ENCODE results near the gene ATP2B2.
A peak's percentile ranks its signal among the peaks of the same experiment; 100 is the strongest.

Gene ATP2B2

DNA sequence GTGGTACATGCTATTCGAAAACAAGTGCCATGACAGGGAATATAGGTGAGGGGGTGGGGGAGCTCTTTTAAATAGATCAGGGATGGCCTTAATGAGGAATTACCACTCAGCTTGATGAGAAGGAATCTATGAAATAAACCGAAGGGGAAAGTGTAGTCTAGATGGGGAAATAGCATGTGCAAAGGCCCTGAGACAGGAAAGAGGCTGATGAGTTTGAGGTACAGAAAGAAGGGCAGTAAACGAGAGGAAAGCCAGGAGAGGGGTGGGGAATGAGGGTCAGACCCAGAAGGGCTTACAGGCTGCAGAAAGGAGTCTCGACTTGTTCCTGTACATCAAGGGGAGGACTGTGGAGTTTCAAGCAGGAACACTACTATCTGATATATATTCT, 12.2 kb downstream of the ATP2B2 start:
- DNase-seq: no peak

DNA sequence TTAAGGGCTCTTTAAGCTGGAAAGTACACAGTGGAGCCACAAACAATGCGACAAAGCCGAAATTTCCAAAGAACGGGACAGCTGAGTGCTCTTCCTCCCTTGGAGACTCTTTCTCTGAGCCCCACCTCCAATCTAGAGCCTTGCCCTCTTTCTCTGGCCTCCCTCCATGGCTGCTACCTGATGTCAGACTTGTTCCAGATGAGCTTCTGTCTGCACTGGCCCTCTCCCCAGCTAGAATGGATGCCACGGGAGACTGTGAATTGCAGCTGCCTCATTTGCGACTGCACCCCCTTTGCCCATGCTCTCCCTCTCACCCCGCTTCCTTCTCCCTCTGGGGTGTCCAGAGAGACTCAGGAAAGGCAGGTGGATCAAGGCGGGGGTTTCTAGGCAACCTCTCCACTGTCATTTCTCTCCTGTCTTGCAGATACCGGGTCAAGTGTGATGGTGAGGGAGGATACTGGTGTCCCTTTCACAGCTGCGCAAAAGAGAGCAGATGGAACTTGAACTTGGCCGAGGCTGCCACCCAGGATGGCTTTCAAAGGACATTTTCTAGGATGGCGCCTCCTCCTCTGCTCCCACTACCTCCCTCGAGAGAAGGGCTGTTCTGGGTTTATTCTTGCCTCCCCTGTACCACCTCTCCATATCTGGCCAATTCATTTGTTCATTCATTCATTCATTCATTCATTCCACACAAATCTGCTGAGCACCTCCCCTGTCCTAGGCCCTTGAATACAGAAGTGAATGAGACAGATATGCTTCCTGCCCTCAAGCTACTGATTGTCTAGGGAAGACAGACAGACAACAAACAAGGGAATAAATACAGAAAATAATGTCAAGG, 12.8 kb downstream of the ATP2B2 start:
- no peak for DNase-seq

DNA sequence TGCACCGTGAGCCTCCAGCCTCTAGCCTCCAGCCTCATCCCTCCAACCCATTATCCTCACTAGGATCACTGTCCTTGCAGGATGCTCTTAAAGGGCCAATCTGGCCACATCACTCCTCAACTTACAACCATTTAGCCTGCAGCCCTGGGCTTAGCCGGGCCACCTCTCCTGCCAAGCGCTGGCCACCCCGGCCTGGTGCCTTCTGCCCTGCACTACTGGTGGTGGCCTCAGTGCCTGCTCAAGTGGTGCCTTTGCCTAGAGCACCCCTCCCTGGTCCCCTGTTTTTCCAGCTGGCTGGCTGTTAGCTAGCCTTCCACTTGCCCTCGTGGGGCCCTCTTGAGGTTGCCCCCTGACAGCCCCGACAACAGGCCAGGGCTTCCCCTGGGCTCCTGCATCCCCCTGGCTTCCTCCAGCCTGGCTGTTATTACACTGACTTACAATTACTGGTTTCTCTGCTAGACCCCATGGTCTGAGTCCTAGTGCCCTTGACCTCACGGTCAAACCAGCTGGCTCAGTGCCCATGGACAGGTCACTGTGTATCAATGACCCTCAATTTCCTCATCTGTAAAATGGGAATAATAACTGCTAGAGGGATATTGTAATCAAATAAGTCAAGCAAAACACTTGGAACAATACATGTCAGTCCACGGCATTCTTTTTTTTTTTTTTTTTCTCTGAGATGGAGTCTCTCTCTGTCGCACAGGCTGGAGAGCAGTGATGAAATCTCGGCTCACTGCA, 15.5 kb downstream of the ATP2B2 start:
- no peak for DNase-seq

GRCh38 chr3:10487988-10488633, 17.3 kb downstream of the ATP2B2 start:
- no peak for DNase-seq

GRCh38 chr3:10485806-10486205, 19.6 kb downstream of the ATP2B2 start:
- no peak for DNase-seq

DNA sequence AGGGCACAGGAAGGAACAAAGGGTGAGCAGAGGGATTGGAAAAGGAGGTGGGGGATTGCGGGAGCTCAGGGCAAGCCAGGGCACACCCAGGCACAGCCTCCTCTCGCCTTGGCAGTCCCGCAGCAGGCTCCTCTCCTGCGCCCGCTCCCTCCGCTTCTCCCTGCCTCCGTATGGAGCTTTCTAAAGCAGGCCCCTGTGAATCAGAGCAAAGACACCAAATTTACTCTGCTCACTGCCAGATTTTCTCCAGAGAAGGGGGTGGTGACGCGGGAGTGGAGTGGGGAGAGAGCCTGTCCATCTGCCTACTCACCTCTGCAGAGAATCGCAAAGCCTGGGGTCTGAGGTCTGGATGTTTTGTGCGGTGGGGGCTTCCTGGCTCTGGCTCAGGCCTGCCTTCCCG, 20.0 kb downstream of the ATP2B2 start:
- no peak for DNase-seq

DNA sequence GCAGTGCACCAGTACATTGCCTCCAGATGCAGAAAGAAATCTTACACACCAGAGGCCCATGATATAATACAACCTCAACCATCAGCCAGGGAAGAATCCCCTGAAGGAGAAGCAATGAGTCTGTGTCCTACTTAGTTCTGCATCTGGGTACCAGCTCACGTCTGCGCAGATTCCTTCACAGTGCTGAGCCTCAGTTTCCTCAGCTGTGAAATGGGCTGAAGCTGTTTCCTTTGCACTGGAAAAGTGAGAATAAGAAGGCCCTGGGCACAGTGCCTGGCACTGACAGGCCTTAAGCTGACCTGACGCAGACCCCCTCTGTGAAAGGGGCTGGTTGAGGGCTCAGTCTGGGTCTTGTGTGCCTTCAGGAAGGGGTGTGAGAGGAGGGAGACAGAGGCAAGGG, 20.7 kb downstream of the ATP2B2 start:
- no peak for DNase-seq

GRCh38 chr3:10483686-10484345, 21.6 kb downstream of the ATP2B2 start:
- DNase-seq: no peak

DNA sequence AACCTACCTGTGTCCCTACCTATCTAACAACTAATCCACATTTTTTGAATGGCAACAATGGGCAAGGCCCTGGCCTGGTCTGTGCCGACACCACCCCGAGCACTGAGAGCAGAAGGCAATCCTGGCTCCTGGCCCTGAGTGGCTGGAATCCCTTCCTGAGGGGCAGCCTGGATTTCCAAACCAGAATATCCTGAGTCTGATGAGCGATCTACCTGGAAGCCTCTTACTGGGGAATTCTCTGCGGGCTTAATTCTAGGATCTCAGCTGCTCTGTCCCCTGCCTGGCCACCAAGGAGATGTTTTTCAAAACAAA, 22.1 kb downstream of the ATP2B2 start:
- DNase-seq: no peak

- DNase-seq: no peak
These were observed 22.6 kb downstream of the ATP2B2 start for GRCh38 chr3:10482631-10483363.

- DNase-seq: no peak
These were observed 24.5 kb downstream of the ATP2B2 start for GRCh38 chr3:10480871-10481378.

GRCh38 chr3:10479311-10479710, 26.1 kb downstream of the ATP2B2 start:
- DNase-seq: no peak

DNA sequence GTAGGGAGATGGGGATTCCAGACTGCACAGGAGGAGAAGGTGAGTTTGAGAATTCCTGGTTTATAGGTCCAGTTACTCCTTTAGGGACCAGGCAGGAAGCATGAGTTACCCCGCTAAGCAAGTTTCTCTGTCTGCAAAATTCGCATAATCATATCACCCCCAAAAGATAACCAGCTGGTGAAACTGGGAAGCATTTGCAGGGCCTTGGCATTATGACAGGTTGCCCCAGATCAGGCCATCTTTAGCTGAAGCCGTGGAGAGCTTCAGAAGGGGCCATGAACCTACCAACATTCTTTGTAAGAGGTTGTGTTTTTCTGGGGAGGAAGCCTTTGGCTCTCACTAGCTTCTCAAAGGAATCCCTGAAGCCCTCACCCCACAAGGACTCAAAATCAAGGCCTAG, 29.4 kb downstream of the ATP2B2 start:
- DNase-seq: no peak

- no peak for DNase-seq
These were observed 30.5 kb downstream of the ATP2B2 start for GRCh38 chr3:10474847-10475246.

- no peak for DNase-seq
These were observed 31.1 kb downstream of the ATP2B2 start for GRCh38 chr3:10474275-10474646.

DNA sequence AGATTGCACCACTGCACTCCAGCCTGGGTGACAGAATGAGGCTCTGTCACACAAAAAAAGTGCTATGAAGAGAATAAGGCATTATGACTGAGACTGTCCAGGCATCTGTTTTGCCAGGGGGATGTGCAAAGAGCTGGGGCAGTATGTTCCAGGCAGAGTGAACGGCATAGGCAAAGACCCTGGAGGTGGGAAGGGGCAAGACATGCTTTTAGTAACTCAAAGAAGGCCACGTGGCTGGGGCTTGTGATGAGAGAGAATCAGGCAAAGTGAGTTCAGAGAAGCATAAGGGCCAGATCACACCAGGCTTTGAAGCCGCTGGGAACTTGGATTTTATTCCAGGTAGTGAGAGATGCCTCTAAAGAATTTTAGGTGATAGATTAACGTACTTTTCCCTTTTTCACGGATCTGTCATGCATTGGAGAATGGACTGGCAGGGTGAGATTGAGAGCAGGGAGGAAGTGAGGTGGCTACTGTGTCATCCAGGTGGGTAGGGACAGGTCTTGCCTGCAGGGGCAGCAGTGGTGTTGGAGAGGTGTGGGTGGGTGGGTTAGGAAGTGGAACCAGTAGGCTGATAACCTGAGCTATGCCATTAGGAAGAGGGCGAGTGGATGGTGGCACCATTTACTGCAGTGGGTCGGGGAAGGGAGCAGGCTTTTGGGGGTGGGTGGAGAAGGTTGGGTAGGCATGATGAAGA, 31.7 kb downstream of the ATP2B2 start:
- no peak for DNase-seq

DNA sequence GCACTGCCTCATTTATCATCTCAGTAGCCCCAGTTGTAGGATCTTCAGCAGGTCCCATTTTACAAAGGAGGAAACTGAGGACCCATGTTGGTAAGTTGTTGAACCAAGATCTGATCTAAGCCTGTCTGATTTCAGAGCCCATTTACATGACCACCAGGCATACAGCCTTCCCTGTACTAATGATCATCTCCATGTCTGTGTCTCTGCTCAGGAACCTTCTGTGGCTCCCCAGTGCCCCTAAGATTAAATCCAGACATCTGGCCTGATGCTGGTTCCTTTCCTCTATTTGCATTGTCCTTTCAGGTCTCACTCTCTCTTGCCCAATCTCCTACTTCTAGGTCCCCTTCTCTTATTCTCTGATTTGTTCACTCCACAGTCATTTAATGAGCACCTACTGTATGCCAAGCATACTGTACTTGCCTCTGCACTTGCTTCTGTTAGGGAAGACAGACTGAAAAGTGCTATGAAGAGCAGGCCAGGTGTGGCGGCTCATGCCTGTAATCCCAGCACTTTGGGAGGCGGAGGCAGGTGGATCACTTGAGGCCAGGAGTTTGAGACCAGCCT, 32.4 kb downstream of the ATP2B2 start:
- DNase-seq: no peak

DNA sequence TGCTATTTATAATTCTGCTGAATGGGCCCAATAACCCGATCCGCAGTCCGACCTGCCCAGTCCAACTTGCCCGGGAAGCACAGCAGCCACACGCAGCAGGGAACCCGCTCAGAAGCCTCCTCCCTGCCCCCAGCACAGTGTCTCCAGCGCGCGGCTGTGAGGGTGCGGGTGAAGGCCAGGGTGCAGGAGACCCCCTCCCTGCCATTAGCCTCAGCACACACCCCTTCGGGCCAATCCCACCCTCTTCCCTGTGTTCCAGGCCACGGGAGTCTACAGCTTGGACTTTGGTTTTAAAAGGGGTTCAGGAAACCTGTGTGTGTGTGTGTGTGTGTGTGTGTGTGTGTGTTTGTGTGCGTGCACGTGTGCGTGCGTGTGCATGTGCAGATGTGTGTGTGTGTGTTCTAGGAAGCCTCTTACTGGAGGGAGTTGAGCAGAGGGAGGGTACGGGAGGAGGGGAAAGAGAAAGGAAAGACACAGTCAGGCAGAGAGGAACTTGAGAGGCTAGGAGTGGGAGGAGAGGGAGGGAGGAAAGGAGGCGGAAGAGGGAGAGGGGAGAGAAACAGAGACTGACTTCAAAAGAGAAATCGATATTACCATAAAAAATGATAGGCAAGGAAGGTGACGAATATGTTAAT, 34.2 kb downstream of the ATP2B2 start:
- DNase-seq: peak; percentile 2

DNA sequence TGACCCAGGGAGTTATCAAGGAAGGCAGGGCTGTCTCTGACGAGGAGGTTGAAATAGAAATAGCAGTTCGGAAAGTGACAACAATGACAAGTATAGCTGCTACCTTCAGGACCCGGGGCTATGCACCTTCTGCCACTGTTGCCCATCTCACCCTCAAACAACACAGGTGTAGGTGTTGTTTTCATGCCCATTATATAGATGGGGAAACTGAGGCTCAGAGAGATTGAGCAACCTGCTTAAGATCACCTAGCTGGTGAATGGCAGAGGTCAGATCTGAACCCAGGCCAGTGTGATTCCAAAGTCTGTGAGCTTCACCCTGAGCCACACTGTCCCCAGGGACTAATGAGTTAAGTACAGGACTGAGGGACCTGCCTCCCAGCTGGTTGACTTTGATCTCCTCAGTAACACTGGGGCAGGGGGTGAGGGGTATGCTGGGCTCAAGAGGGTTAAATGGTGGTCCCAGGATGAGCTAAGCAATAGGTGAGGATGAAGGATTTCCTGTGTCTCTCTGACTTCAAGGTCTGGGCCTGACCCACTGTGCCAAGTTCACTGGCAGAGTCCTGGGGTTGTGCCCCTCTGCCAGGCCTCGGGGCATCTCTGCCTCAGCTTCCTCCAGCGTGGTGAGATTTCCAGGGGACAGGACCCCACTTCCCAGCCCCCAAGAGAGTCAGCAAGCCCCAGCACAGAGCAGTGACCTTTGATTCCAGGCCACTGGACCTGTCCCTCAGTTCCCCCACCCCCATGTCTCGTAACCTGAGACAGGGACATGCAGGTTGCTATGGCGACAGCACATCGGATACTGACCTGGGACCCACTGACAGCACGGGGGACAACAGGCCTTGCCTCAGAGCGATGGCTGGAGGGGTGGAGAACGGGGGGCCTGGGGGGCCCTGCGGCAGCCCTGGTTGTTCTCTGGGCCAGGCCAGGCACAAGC, 35.0 kb downstream of the ATP2B2 start:
- no peak for DNase-seq

All from fibroblast of skin of abdomen (primary cell).